Uterus (tissue), 2 donors: ENCODE data around the gene SUSD3.

Source experiments
- CTCF ChIP-seq, 4 experiments: fragments of 200-600 bp in 2 of 4; fragments of 450-650 bp in 2 of 4; sonication (generic) in 2 of 4; IDR thresholded peaks; one replicate each; pipeline ENCODE4 v1.5.1; 2016 to 2019; ENCODE audit warnings: antibody characterized with exemption in 4 of 4, mild to moderate bottlenecking in 2 of 4, moderate library complexity in 1 of 4
- POLR2A ChIP-seq, 2 donors: fragments of 450-650 bp; IDR thresholded peaks; one replicate each; pipeline ENCODE4 v1.6.1; 2016; ENCODE audit warnings: antibody characterized with exemption in 2 of 2, mild to moderate bottlenecking in 1 of 2, moderate library complexity in 1 of 2

DNA sequence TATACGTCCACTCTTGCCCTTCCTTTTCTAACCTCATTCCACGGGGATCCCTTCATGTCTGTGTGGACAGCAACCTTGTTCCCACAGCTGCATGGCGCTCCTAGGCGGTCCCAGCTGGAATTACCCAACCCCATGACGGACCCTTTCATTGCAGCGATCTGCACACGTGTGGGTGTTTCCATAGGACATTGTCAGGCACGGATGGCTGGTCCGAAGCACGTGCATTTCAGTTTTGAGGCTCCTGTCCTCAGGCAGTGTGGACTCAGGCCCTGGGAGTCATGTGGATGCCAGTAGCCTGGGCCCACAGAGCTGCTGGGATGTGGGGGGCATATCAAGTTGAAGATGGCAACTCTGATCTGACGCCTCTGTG is 52.5 kb downstream of the SUSD3 start:
- TF ChIP-seq POLR2A (IDR thresholded peaks at IDR 0.05): no peak
- TF ChIP-seq CTCF (IDR thresholded peaks at IDR 0.05): no peak
